ENCODE data around the gene SEPTIN2.

GRCh38 chr2:241381872-241382271 is 66.1 kb downstream of the SEPTIN2 start:
- TF ChIP-seq, protein P1, sequence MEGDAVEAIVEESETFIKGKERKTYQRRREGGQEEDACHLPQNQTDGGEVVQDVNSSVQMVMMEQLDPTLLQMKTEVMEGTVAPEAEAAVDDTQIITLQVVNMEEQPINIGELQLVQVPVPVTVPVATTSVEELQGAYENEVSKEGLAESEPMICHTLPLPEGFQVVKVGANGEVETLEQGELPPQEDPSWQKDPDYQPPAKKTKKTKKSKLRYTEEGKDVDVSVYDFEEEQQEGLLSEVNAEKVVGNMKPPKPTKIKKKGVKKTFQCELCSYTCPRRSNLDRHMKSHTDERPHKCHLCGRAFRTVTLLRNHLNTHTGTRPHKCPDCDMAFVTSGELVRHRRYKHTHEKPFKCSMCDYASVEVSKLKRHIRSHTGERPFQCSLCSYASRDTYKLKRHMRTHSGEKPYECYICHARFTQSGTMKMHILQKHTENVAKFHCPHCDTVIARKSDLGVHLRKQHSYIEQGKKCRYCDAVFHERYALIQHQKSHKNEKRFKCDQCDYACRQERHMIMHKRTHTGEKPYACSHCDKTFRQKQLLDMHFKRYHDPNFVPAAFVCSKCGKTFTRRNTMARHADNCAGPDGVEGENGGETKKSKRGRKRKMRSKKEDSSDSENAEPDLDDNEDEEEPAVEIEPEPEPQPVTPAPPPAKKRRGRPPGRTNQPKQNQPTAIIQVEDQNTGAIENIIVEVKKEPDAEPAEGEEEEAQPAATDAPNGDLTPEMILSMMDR (IDR thresholded peaks at IDR 0.05): no peak
- TF ChIP-seq POLR2A (IDR thresholded peaks at IDR 0.05): no peak

Data from uterus (tissue), 2 donors.